ENCODE measurements around the gene PSMA6. TPM values are rescaled to one million over a fixed set of nuclear protein-coding genes. Genes with fewer than 3 reads are reported as not detected.

Gene PSMA6
- total and polyA plus RNA-seq, 2 of the 13 experiments (the other 11 are each of a cell fraction or from before 2014, with no cell fraction given): 525 to 1,109 TPM

GRCh38 chr14:35339761-35340406 is 47.7 kb downstream of the PSMA6 start (continued):
- TF ChIP-seq ZBTB39 (CRISPR knock-in tag; IDR thresholded peaks at IDR 0.05) (no peak), ZNF782 (CRISPR knock-in tag; IDR thresholded peaks at IDR 0.05; ENCODE audit: borderline replicate concordance) (no peak), RAD51 (IDR thresholded peaks at IDR 0.05; ENCODE audit: borderline replicate concordance) (no peak), ZNF687 (CRISPR knock-in tag; IDR thresholded peaks at IDR 0.05) (peak; percentile 29), POLR2AphosphoS2 (IDR thresholded peaks at IDR 0.05; ENCODE audit: low read depth, low read length) (no peak), ZHX2 (IDR thresholded peaks at IDR 0.05; ENCODE audit: low read depth) (no peak), ZHX2 (CRISPR knock-in tag; IDR thresholded peaks at IDR 0.05; ENCODE audit: borderline replicate concordance) (no peak), NFE2L1 (CRISPR knock-in tag; IDR thresholded peaks at IDR 0.05; ENCODE audit: borderline replicate concordance) (no peak), ATF2 (CRISPR knock-in tag; IDR thresholded peaks at IDR 0.05) (0 out of 2 replicates have a peak, but pooled peaks have one; percentile 17), ZNF770 (CRISPR knock-in tag; IDR thresholded peaks at IDR 0.05) (no peak), LCORL (IDR thresholded peaks at IDR 0.05) (no peak), LCORL (CRISPR knock-in tag; IDR thresholded peaks at IDR 0.05) (no peak), DNMT3B (CRISPR knock-in tag; conservative IDR thresholded peaks at IDR 0.05) (no peak)
